DMS 273 (cell line): ENCODE measurements around the gene FAM228A.
"Not testable (repeated sequence)": the region's sequence is repeated elsewhere in the genome, so short reads cannot be mapped to it uniquely, and the experiment has no call there.

Experiments used
- DNase-seq: peaks from one replicate; lab custom pipeline; 2025; ENCODE audit not compliant: unreplicated experiment; lab: John Stamatoyannopoulos, UW

The FAM228A gene

GRCh38 chr2:24174851-24175277 is at the start of gene FAM228A:
FAM228A (plus strand) TSS chr2:24175053; CDS start chr2:24175481, 428 bp downstream.
- DNase-seq, result no peak

GRCh38 chr2:24125956-24126355 is 48.9 kb upstream of the FAM228A start:
- no peak for DNase-seq

- DNase-seq, result no peak
These were observed 42.3 kb upstream of the FAM228A start for GRCh38 chr2:24132543-24132942.

GRCh38 chr2:24140305-24140704 is 34.5 kb upstream of the FAM228A start:
- DNase-seq, result not testable (repeated sequence)

- no peak for DNase-seq
These were observed 27.5 kb upstream of the FAM228A start for GRCh38 chr2:24147364-24147763.

GRCh38 chr2:24152413-24153197 is 22.2 kb upstream of the FAM228A start:
- DNase-seq, result no peak

GRCh38 chr2:24153478-24153877 is 21.4 kb upstream of the FAM228A start:
- DNase-seq, result peak; percentile 31

- no peak for DNase-seq
These were observed 16.7 kb upstream of the FAM228A start for GRCh38 chr2:24158131-24158530.

- no peak for DNase-seq
These were observed 15.1 kb upstream of the FAM228A start for GRCh38 chr2:24159708-24160107.

- DNase-seq, result no peak
These were observed 14.1 kb upstream of the FAM228A start for GRCh38 chr2:24160761-24161160.

GRCh38 chr2:24162494-24162893 is 12.4 kb upstream of the FAM228A start:
- no peak for DNase-seq

GRCh38 chr2:24163186-24163585 is 11.7 kb upstream of the FAM228A start:
- DNase-seq, result no peak

- no peak for DNase-seq
These were observed 11.3 kb upstream of the FAM228A start for GRCh38 chr2:24163601-24164000.

GRCh38 chr2:24164416-24164973 is 10.4 kb upstream of the FAM228A start:
- DNase-seq, result peak; percentile 51

- no peak for DNase-seq
These were observed 5.8 kb upstream of the FAM228A start for GRCh38 chr2:24169023-24169422.

GRCh38 chr2:24175631-24176187 is 856 bp downstream of the FAM228A start:
- no peak for DNase-seq

GRCh38 chr2:24176326-24176725 is 1.5 kb downstream of the FAM228A start:
- DNase-seq, result no peak

GRCh38 chr2:24179683-24180082 is 4.8 kb downstream of the FAM228A start:
- DNase-seq, result no peak

- DNase-seq, result no peak
These were observed 7.0 kb downstream of the FAM228A start for GRCh38 chr2:24181849-24182248.

GRCh38 chr2:24182507-24182906 is 7.7 kb downstream of the FAM228A start:
- no peak for DNase-seq

- no peak for DNase-seq
These were observed 8.7 kb downstream of the FAM228A start for GRCh38 chr2:24183366-24184069.

- DNase-seq, result no peak
These were observed 14.7 kb downstream of the FAM228A start for GRCh38 chr2:24189551-24189950.
